ENCODE results near the gene PAK1IP1. TPM values are rescaled to one million over a fixed set of nuclear protein-coding genes. Genes with fewer than 3 reads are reported as not detected.

Gene PAK1IP1
- total RNA-seq, 6 experiments from 2014 or later = 3.4 to 9.1 (median 6.5) TPM

- no peaks in the 10 kb centered on the region for H3K9me3 ChIP-seq
- 58% methylated on average over 3 of the region's 3 CpGs for WGBS (ENCODE audit: insufficient coverage, low coverage, low lambda C conversion rate, missing lambda C conversion rate)
- no peaks in the 10 kb centered on the region for H3K36me3 ChIP-seq
- H3K27me3 ChIP-seq = no peaks in the 10 kb centered on the region
- no peak overlapping the region for H3K4me3 ChIP-seq
- no peaks in the 10 kb centered on the region for H3K4me1 ChIP-seq
- DNase-seq (no peak), ATAC-seq (no peak)
- TF ChIP-seq POLR2A (IDR thresholded peaks at IDR 0.05) = no peak
- no peak for TF ChIP-seq CTCF (IDR thresholded peaks at IDR 0.05)
- intact Hi-C loops (cut with DNase I) = no loop called here
- no peak overlapping the region for H3K27ac ChIP-seq
These were observed 9.5 kb upstream of the PAK1IP1 start for GRCh38 chr6:10685092-10685915.

GRCh38 chr6:10686901-10687300 is 7.9 kb upstream of the PAK1IP1 start:
- DNase-seq = no peak
- WGBS (ENCODE audit: insufficient coverage, low coverage, low lambda C conversion rate, missing lambda C conversion rate) = 58% methylated on average over 3 of the region's 8 CpGs
- H3K4me1 ChIP-seq = no peaks in the 10 kb centered on the region
- H3K36me3 ChIP-seq = no peaks in the 10 kb centered on the region
- no peak for ATAC-seq
- H3K4me3 ChIP-seq = no peak overlapping the region
- TF ChIP-seq CTCF (IDR thresholded peaks at IDR 0.05) (no peak), POLR2A (IDR thresholded peaks at IDR 0.05) (no peak)
- intact Hi-C loops (cut with DNase I) = no loop called here
- H3K27ac ChIP-seq = no peak overlapping the region
- H3K9me3 ChIP-seq = no peaks in the 10 kb centered on the region
- H3K27me3 ChIP-seq = no peaks in the 10 kb centered on the region

- TF ChIP-seq CTCF (IDR thresholded peaks at IDR 0.05) (no peak), POLR2A (IDR thresholded peaks at IDR 0.05) (no peak)
- H3K9me3 ChIP-seq = no peaks in the 10 kb centered on the region
- H3K27ac ChIP-seq = no peak overlapping the region
- no peaks in the 10 kb centered on the region for H3K36me3 ChIP-seq
- intact Hi-C loops (cut with DNase I) = no loop called here
- WGBS (ENCODE audit: insufficient coverage, low coverage, low lambda C conversion rate, missing lambda C conversion rate) = 17% methylated on average over 5 of the region's 6 CpGs
- ATAC-seq (no peak), DNase-seq (no peak)
- H3K27me3 ChIP-seq = no peaks in the 10 kb centered on the region
- no peaks in the 10 kb centered on the region for H3K4me1 ChIP-seq
- no peak overlapping the region for H3K4me3 ChIP-seq
These were observed 7.2 kb upstream of the PAK1IP1 start for GRCh38 chr6:10687582-10687981.

- Histone ChIP-seq H3K4me3 (no peak overlapping the region), H3K36me3 (no peaks in the 10 kb centered on the region), H3K27me3 (no peaks in the 10 kb centered on the region), H3K27ac (no peak overlapping the region), H3K4me1 (peaks cover 0 to 15% (median 6%) of the 10 kb centered on the region in 4 donors), H3K9me3 (no peaks in the 10 kb centered on the region)
- intact Hi-C loops (cut with DNase I) = no loop called here
- DNase-seq (no peak), ATAC-seq (no peak)
- TF ChIP-seq CTCF (IDR thresholded peaks at IDR 0.05) (no peak), POLR2A (IDR thresholded peaks at IDR 0.05) (no peak)
- 60% methylated on average over 13 of the region's 15 CpGs for WGBS (ENCODE audit: insufficient coverage, low coverage, low lambda C conversion rate, missing lambda C conversion rate)
These were observed 3.9 kb upstream of the PAK1IP1 start for GRCh38 chr6:10690651-10691445.

Data from right lobe of liver (tissue), 6 donors.